Osteocyte (in vitro differentiated cells): ENCODE measurements around the gene PPP1R12C. TPM values are rescaled to one million over a fixed set of nuclear protein-coding genes. Genes with fewer than 3 reads are reported as not detected.

Experiments used
- DNase-seq: peaks from one replicate; pipeline ENCODE4 v3.0.0; 2021; ENCODE audit warnings: mixed read lengths; ENCODE audit not compliant: unreplicated experiment; ENCODE audit errors: extremely low spot score
- H3K27ac Mint-ChIP-seq: one replicate; pipeline ENCODE4 v1.8.0; 2021; ENCODE audit warnings: mild to moderate bottlenecking, mixed read lengths; ENCODE audit not compliant: unreplicated experiment
- H3K27me3 Mint-ChIP-seq: one replicate; pipeline ENCODE4 v1.8.0; 2021; ENCODE audit warnings: mixed read lengths; ENCODE audit not compliant: unreplicated experiment
- H3K36me3 Mint-ChIP-seq: one replicate; pipeline ENCODE4 v1.8.0; 2021; ENCODE audit warnings: mixed read lengths; ENCODE audit not compliant: unreplicated experiment
- H3K4me1 Mint-ChIP-seq: one replicate; pipeline ENCODE4 v1.8.0; 2021; ENCODE audit warnings: mixed read lengths; ENCODE audit not compliant: unreplicated experiment
- H3K4me3 Mint-ChIP-seq: one replicate; pipeline ENCODE4 v1.8.0; 2021; ENCODE audit warnings: mild to moderate bottlenecking, moderate library complexity, mixed read lengths; ENCODE audit not compliant: unreplicated experiment
- H3K9me3 Mint-ChIP-seq: one replicate; pipeline ENCODE4 v1.8.0; 2021; ENCODE audit warnings: mixed read lengths; ENCODE audit not compliant: unreplicated experiment
- total RNA-seq: library from RNA; stranded (reverse); gene quantifications from 2 replicates; pipeline ENCODE4 v1.2.1, GENCODE V29; 2021
- TF ChIP-seq, protein P1 (sequence below): fragments of 200-600 bp; sonication (generic); IDR thresholded peaks from 2 replicates; pipeline ENCODE4 v1.5.0; 2021; ENCODE audit warnings: antibody characterized with exemption, mild to moderate bottlenecking, moderate library complexity

PPP1R12C gene
- total RNA-seq, 1 donor from 2014 or later: 135 TPM

DNA sequence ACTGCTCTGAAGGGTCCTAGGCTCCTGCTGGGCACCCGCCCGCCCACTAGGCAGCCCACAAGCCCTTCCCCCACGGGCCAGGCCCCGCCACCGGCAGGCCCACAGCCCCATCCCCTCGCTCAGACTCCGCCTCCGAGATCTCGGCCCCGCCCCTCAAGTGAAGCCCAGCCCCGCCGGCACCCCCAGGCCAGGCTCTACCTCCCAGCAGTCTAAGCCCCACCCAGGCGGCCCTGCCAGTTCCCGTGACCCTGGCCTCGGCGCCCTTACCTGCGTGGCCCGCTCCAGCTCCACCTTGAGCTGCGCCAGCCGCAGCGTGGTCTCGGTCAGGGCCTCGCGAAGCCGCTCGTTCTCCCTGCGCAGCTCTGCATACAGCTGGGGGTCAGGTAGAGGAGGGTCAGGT, 25.5 kb downstream of the PPP1R12C start:
- Mint-ChIP-seq H3K9me3 (no peaks in the 10 kb centered on the region), H3K4me3 (no peak overlapping the region), H3K27ac (no peak overlapping the region), H3K36me3 (peaks cover 11% of the 10 kb centered on the region), H3K4me1 (peaks cover 27% of the 10 kb centered on the region), H3K27me3 (no peaks in the 10 kb centered on the region)
- no peak for DNase-seq
- TF ChIP-seq, protein P1, sequence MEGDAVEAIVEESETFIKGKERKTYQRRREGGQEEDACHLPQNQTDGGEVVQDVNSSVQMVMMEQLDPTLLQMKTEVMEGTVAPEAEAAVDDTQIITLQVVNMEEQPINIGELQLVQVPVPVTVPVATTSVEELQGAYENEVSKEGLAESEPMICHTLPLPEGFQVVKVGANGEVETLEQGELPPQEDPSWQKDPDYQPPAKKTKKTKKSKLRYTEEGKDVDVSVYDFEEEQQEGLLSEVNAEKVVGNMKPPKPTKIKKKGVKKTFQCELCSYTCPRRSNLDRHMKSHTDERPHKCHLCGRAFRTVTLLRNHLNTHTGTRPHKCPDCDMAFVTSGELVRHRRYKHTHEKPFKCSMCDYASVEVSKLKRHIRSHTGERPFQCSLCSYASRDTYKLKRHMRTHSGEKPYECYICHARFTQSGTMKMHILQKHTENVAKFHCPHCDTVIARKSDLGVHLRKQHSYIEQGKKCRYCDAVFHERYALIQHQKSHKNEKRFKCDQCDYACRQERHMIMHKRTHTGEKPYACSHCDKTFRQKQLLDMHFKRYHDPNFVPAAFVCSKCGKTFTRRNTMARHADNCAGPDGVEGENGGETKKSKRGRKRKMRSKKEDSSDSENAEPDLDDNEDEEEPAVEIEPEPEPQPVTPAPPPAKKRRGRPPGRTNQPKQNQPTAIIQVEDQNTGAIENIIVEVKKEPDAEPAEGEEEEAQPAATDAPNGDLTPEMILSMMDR: no peak

DNA sequence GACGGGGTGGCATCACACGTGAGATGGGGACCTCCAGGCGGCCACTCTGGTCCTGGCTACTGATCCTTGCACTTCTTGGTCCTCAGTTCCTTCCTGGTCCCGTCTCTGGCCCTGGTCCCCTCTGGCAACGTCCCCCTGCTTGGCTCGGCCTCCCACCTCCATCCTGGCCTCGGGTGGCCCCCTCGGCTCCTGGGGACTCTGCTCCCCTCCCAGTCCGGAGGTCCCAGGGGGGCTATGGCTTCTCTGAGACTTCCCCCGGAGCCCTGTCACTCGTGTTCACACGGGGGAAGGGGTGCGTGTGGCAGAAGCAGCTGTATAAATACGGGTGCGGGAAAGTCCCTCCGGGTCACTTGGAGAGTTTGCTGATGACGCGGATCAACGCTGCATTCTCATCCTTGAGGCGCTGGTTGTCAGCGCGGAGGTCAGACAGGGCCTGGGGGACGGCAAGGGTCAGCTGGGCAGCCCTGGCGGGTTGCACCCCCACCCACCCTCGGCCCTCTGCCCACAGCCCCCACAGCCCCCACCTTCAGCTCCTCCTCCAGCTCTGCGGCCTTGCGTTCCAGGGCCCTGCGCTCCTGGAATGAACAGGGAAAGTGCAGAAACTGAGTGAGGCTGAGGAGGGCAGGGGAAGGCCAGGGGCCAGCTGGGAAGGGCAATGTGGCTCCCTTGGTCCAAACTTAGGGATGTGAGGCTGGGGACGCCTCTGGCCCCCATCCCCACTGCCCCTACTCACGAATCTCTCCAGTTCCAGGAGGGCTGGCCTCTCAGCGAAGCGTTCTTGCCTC, 26.1 kb downstream of the PPP1R12C start:
- no peak for DNase-seq
- no peaks in the 10 kb centered on the region for H3K9me3 Mint-ChIP-seq
- no peak overlapping the region for H3K27ac Mint-ChIP-seq
- no peak overlapping the region for H3K4me3 Mint-ChIP-seq
- peaks cover 29% of the 10 kb centered on the region for H3K4me1 Mint-ChIP-seq
- TF ChIP-seq, protein P1: no peak
- H3K36me3 Mint-ChIP-seq: peaks cover 11% of the 10 kb centered on the region
- H3K27me3 Mint-ChIP-seq: no peaks in the 10 kb centered on the region

DNA sequence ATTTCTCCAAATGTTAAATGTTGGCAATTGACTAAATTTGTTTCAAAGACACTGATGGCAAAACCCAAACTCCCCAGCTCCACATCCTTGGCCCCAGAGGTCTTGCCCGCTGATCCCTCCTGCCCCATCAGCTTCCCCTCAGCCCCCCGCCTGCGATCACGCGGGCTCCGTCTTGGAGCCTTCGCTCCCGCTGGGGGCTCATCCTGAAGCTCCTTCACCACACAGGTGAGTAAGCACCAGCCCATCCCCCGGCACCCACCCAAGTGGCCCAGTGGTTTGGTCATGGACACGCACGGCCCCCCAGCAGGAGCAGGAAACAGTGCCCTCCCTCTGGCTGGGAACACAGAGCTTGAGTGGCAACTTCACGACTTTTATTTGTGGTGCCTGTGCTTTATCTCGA, 26.9 kb downstream of the PPP1R12C start:
- Mint-ChIP-seq H3K4me3 (no peak overlapping the region), H3K9me3 (no peaks in the 10 kb centered on the region), H3K4me1 (peaks cover 29% of the 10 kb centered on the region), H3K27me3 (peaks cover 3% of the 10 kb centered on the region), H3K27ac (peak overlapping the region; percentile 11), H3K36me3 (peaks cover 11% of the 10 kb centered on the region)
- TF ChIP-seq, protein P1: no peak
- DNase-seq: no peak

DNA sequence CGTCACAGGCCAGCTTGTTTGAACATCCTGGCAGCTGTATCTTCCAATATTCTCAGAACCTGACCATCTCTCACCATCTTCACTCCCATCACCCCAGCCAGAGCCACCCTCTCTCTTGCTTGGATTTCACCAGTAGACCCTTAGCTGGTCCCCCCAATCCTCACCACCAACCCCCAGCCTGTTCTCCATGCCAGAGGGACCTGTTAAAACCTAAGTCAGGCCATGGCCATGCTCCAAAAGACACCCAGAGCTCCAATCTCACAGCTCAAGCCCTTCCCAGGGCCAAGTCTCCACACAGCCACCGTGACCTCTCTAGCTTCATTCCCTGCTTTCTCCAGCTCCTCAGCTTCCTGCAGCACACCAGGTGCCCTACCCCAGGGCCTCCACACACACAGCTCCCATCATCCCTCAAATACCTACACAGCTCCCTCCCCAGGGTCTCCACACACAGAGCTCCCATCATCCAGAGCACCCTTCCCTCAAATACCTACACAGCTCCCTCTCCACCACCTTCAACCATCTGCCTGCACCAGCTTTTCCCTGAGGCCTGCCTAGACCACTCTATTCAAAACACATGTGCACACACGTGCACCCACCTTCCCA, 28.0 kb downstream of the PPP1R12C start:
- TF ChIP-seq, protein P1: no peak
- H3K4me3 Mint-ChIP-seq: peak overlapping the region; percentile 0
- H3K27me3 Mint-ChIP-seq: peaks cover 12% of the 10 kb centered on the region
- H3K9me3 Mint-ChIP-seq: no peaks in the 10 kb centered on the region
- peaks cover 29% of the 10 kb centered on the region for H3K4me1 Mint-ChIP-seq
- H3K27ac Mint-ChIP-seq: peak overlapping the region; percentile 20
- peaks cover 7% of the 10 kb centered on the region for H3K36me3 Mint-ChIP-seq
- no peak for DNase-seq

DNA sequence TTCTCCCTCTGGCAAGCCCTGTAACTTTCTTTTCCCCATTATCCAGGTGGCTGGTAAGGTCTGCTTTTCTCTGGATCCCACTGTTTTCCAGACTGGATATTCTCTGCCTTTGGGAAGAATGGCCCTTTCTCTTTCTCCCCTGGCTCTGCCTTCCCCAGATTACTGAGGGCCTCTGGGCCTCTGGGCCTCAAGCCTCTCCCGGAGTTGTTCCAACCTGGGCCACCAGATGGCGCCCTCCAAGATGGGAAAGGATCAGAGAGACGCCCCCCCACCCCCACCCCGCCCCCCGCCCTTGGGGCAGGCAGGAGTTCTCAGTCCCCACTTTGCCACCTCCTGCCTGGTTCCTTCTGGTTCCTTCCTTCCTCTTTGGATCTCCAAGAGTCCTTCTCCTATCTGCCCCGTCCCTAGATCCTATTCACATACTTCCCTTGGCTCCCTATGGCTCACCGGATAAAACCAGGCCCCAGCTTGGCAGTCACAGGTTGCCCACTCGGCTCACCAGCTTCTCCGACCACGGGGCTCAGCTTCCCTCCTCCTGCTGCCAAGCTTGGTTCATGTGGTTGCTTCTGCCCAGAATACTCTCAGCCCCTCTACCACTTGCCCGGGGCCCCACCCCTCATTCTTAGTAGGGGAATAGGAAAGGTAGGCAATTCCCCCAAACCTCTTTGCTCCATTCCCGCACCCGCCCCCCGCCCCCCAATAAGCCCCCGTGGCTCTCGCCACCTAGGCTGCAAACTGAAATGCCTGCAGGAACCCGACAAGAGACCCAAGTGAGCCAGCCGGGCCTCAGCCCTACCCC, 28.7 kb downstream of the PPP1R12C start:
- DNase-seq: peak; percentile 94
- peaks cover 18% of the 10 kb centered on the region for H3K27me3 Mint-ChIP-seq
- H3K9me3 Mint-ChIP-seq: no peaks in the 10 kb centered on the region
- peaks cover 7% of the 10 kb centered on the region for H3K36me3 Mint-ChIP-seq
- TF ChIP-seq, protein P1: peak; percentile 93
- peaks cover 29% of the 10 kb centered on the region for H3K4me1 Mint-ChIP-seq
- peak overlapping the region; percentile 86 for H3K4me3 Mint-ChIP-seq
- peak overlapping the region; percentile 91 for H3K27ac Mint-ChIP-seq
